Measurements from ENCODE around the gene LYSMD4. TPM values are rescaled to one million over a fixed set of nuclear protein-coding genes. Genes with fewer than 3 reads are reported as not detected.

The LYSMD4 gene
- total RNA-seq = 7.5 and 10.3 TPM in 2 replicates

GRCh38 chr15:99733268-99734039 lies at the start of gene LYSMD4:
LYSMD4 (minus strand) TSS chr15:99733437; CDS start chr15:99731999, 1,438 bp downstream.

Other genes with a start within 250 kb of the LYSMD4 start
- 13.3 and 29.2 TPM in 2 replicates for gene MEF2A, start 167.5 kb downstream of the LYSMD4 start, total RNA-seq